HG03159 (cell line): ENCODE results near the gene RNF141.

ENCODE experiments used
- ATAC-seq: cut with Tn5 transposase; IDR thresholded peaks from one replicate; pipeline ENCODE4 v1.9.1; 2021; ENCODE audit warnings: mild to moderate bottlenecking, moderate library complexity; ENCODE audit not compliant: unreplicated experiment

Gene RNF141

GRCh38 chr11:10561043-10561818 lies 20.2 kb upstream of the RNF141 start:
- ATAC-seq, result no peak

GRCh38 chr11:10558288-10558687 lies 17.3 kb upstream of the RNF141 start:
- no peak for ATAC-seq

DNA sequence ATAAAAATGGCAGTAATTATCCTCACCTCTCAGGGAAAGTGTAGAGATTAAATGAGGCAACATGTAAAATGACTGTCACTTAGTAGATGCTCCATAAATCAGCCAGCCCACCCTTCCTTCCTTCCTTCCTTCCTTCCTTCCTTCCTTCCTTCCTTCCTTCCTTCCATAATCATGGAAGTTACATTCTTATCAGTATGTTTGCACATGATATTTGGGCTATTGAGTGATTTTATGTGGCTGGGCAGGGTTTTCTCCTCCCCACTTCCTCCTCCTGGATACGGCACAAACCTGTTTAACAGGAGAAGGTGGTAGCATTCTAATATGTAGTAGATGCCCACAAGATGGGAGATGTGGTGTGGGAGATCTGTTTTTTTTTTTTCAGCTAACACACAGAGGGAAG lies 15.6 kb upstream of the RNF141 start:
- ATAC-seq, result no peak

GRCh38 chr11:10551845-10552352 lies 10.9 kb upstream of the RNF141 start:
- ATAC-seq, result no peak

GRCh38 chr11:10551290-10551592 lies 10.3 kb upstream of the RNF141 start:
- ATAC-seq, result no peak

- no peak for ATAC-seq
Measured at GRCh38 chr11:10550503-10551289, 9.7 kb upstream of the RNF141 start.

GRCh38 chr11:10544491-10545465 lies 3.8 kb upstream of the RNF141 start:
- ATAC-seq, result no peak

GRCh38 chr11:10543782-10544181 lies 2.8 kb upstream of the RNF141 start:
- no peak for ATAC-seq

DNA sequence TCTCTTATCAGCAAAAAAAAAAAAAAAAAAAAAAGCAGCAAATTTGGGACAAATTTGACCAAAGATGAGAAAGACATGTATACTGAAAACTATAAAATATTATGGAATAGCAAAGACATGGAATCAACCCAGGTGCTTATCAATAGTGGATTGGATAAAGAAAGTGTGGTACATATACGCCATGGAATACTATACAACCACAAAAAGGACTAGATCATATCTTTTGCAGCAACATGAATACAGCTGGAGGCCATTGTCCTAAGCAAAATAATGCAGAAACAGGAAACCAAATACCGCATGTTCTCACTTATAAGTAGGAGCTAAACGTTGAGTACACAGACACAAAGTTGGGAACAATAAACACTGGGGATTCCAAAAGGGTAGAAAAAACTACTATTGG lies 1.8 kb upstream of the RNF141 start:
- ATAC-seq, result no peak

DNA sequence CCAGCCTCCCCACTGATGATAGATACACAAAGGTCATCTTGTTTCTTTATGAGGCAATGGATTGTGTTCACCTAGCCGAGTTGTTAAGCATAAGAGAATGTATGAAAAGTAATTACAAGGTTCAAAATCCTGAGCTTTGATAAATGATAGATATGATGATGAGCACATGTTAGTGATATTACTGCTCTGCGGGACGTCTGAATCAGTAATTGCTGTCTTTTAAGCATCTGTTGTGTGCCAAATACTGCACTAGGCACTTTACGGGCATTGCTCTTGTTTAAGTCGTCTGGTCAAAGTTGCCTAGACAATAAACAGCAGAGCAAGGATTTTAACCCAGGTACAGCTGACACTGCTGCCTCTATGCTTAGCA lies 559 bp upstream of the RNF141 start:
- no peak for ATAC-seq

- peak; percentile 33 for ATAC-seq
Measured at GRCh38 chr11:10540546-10540914, 457 bp downstream of the RNF141 start.

- ATAC-seq, result no peak
Measured at GRCh38 chr11:10539339-10539738, 1.6 kb downstream of the RNF141 start.

DNA sequence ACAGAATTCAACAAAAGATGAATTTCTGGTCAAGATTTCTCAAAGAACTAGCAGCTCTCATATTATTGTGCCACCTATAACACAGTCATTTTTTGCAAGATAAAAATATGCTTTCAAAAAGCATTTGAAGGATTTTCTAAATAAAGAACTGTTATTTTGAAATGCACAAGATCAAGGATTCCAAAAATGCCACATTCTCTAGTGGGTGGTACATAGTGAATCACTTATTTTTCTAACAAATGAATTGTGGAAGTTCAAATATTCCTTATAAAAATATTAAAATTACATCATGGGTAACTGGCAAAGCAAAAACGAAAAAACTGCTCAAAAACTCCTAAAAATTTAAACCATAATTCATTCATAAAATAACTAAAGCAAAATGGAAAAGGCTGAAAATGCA lies 2.1 kb downstream of the RNF141 start:
- no peak for ATAC-seq

DNA sequence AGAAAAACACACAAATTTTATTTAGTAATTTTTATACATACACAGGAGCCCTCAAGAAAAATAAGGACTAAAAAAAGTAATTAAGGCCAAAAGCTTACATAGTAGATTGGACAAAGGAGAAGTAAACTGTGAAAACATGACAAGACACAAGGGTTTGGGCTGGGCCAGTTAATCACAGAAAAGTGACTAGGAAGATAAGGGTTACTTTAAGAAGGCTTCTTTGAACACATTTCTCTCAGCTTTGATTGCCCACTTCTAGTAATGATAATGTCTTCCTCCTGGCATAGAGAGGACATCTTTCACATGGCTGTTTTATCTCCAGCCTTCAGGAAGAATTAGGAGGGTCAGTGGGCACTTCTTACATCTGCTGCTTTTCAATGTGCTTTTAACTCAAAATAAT lies 3.4 kb downstream of the RNF141 start:
- ATAC-seq, result no peak

DNA sequence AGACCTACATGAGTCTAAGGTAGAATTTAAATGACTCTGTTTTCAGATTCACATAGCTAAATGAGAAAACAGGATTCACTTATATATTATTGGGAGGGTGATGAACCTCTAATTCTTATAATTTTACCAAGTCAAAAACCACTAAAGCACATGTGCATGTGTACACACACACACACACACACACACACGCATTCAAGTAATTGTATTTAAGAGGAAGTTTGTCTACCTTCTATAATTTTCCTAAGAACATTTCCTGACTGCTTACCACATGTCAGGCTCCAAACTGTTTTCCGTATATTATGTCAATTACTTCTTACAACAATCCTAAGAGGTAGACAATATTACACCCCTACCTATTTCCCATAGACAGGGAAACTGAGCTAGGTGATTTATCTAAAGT lies 6.7 kb downstream of the RNF141 start:
- ATAC-seq, result no peak

GRCh38 chr11:10533323-10533722 lies 7.7 kb downstream of the RNF141 start:
- no peak for ATAC-seq

- no peak for ATAC-seq
Measured at GRCh38 chr11:10532526-10532925, 8.5 kb downstream of the RNF141 start.

DNA sequence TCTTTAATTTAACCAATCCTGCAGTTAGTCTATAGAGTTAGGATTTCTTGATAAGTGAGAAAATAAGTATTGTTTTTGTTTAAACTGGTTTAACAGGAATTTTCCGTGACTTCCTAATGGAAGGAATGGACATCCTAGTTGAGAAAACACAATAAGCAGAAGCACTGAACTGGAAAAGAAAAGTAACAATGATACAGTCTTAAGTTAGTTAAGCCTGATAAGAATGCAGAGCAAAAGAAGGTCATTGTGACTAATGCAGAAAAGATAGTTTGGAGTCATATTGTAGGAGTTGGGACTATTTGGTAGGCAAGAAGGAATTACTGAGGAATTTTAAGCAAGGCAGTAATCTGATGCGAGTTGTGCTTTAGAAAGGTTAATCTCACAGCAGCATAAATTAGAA lies 11.7 kb downstream of the RNF141 start:
- ATAC-seq, result no peak

GRCh38 chr11:10528121-10528520 lies 12.9 kb downstream of the RNF141 start:
- ATAC-seq, result no peak

DNA sequence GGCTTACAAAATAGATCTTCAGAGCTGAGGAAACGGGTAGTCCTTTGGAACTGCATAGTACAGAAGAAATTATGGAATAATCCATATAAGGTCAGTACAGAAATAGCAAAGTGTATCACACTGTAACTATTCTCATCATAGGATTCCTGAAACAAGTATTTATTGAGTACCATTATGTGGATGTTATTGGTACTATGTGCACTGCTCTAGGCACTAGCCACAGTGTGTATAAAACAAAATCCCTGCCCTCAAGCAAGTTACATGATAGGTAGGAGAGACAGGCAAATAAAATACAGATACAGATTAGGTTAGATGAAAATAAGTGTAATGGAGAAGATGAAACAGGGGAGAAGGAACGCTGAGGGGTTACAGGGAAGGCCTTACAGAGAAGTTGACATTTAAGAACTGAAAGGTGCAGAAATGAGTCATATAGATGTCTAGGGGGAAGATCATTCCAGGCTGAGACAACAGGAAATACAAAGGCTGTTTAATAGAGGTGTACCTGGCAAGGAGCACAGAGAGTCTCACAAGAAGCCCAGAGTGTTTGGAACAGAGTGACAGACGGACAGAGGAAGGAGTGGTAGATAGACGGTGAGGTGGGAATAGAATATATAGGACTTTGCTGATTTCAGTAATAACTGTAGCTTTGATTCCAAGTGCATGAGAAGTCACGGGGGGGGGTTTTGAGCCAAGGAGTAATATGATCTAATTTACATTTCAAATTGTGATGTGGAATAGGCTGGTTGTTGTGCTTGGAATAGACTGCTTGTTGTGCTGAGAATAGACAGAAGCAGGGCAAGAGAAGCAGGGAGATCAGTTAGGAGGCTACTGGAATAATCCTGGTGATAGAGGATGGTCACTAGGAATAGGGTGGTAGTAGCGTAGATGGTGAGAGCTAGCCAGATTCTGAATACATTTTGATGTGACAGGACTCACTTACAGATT lies 13.7 kb downstream of the RNF141 start:
- no peak for ATAC-seq
